AG04450 (cell line): ENCODE data around the gene MBNL1. TPM values are rescaled to one million over a fixed set of nuclear protein-coding genes. Genes with fewer than 3 reads are reported as not detected.

Experiments
- CTCF ChIA-PET: fragments of 300-600, 350-600 bp; formaldehyde crosslinking; extraction: SDS; loops from one replicate; lab custom pipeline; 2022; ENCODE audit warnings: antibody characterized with exemption, inconsistent platforms; lab: Charles Lee
- POLR2A ChIA-PET: fragments of 350-600 bp; formaldehyde crosslinking; extraction: SDS; loops from one replicate; lab custom pipeline; 2021; ENCODE audit warnings: antibody characterized with exemption, inconsistent platforms; lab: Yijun Ruan, JAX
- DNase-seq: peaks from one replicate; pipeline ENCODE4 v3.0.0-alpha.2; 2011; ENCODE audit warnings: low read depth, low spot score
- H3K27ac ChIP-seq: one replicate; pipeline ENCODE4 v1.5.1; 2012; ENCODE audit warnings: low read depth, low read length, control low read depth
- H3K27me3 ChIP-seq: one replicate; pipeline ENCODE4 v1.6.0; 2012; ENCODE audit warnings: low read length; ENCODE audit not compliant: control insufficient read depth, insufficient read depth
- H3K4me3 ChIP-seq: 2 replicates; pipeline ENCODE4 v1.5.1; 2011; ENCODE audit warnings: mild to moderate bottlenecking, low read depth, low read length, control low read depth
- H3K9me3 ChIP-seq: 2 replicates; pipeline ENCODE4 v1.5.1; 2012; ENCODE audit warnings: low read length; ENCODE audit not compliant: control insufficient read depth, insufficient read depth
- polyA plus RNA-seq: library from polyadenylated mRNA; depleted of rRNA; stranded (reverse); fragments of >200 nt; gene quantifications from 2 replicates; pipeline ENCODE4 v1.2.3, GENCODE V29; 2011
- TF ChIP-seq, protein P1 (sequence below): IDR thresholded peaks from 2 replicates; pipeline ENCODE4 v1.5.1; 2011; ENCODE audit warnings: low read depth, low read length, control low read depth, inconsistent platforms

The MBNL1 gene
- polyA plus RNA-seq, 1 experiment, result 92.1 TPM

- Histone ChIP-seq H3K27me3 (no peaks in the 10 kb centered on the region), H3K27ac (no peak overlapping the region), H3K4me3 (no peak overlapping the region), H3K9me3 (no peaks in the 10 kb centered on the region)
- ChIA-PET CTCF (no interaction called here), POLR2A (no interaction called here)
- DNase-seq, result no peak
- TF ChIP-seq, protein P1, sequence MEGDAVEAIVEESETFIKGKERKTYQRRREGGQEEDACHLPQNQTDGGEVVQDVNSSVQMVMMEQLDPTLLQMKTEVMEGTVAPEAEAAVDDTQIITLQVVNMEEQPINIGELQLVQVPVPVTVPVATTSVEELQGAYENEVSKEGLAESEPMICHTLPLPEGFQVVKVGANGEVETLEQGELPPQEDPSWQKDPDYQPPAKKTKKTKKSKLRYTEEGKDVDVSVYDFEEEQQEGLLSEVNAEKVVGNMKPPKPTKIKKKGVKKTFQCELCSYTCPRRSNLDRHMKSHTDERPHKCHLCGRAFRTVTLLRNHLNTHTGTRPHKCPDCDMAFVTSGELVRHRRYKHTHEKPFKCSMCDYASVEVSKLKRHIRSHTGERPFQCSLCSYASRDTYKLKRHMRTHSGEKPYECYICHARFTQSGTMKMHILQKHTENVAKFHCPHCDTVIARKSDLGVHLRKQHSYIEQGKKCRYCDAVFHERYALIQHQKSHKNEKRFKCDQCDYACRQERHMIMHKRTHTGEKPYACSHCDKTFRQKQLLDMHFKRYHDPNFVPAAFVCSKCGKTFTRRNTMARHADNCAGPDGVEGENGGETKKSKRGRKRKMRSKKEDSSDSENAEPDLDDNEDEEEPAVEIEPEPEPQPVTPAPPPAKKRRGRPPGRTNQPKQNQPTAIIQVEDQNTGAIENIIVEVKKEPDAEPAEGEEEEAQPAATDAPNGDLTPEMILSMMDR, result no peak
Observed at GRCh38 chr3:152232679-152233078, 36.0 kb upstream of the MBNL1 start.

- Histone ChIP-seq H3K4me3 (no peak overlapping the region), H3K27me3 (no peaks in the 10 kb centered on the region), H3K9me3 (no peaks in the 10 kb centered on the region), H3K27ac (no peak overlapping the region)
- TF ChIP-seq, protein P1, result no peak
- ChIA-PET POLR2A (no interaction called here), CTCF (no interaction called here)
- DNase-seq, result no peak
Observed at GRCh38 chr3:152234657-152235375, 33.9 kb upstream of the MBNL1 start.

DNA sequence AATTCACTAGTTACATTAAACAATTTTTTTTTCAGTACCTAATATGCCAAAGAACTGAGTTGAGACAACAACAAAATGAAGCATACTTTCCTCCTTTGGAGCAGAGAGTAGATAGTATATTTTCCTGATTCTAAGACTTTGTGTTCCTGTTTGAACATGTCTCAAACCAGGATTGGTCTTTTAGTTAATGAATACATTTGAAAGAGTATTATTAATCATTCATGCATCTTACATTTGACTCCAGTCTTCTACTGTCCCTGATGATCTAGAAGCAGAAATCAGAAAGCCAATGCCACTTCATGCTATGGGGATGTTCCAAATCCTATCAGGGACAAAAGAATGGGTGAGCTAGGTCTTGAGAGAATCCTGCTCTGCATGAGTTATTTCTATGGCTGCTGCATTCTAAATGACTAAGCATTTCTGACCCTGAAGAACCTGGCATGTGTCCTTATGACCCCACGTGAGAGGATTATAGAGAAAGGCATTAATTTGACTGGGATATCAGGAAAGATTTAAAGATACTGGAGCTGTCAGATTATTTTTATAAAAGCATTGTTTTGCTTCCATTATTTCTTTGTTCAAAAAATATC, 32.9 kb upstream of the MBNL1 start:
- H3K9me3 ChIP-seq, result no peaks in the 10 kb centered on the region
- POLR2A ChIA-PET, result interaction anchor here (1.0 kb wide), 1 partner anchor 33 kb away, joined by 3 read pairs; the partner anchor contains the start of gene MBNL1
- TF ChIP-seq, protein P1, result no peak
- H3K27ac ChIP-seq, result no peak overlapping the region
- H3K4me3 ChIP-seq, result no peak overlapping the region
- DNase-seq, result no peak
- no peaks in the 10 kb centered on the region for H3K27me3 ChIP-seq
- CTCF ChIA-PET, result no interaction called here

DNA sequence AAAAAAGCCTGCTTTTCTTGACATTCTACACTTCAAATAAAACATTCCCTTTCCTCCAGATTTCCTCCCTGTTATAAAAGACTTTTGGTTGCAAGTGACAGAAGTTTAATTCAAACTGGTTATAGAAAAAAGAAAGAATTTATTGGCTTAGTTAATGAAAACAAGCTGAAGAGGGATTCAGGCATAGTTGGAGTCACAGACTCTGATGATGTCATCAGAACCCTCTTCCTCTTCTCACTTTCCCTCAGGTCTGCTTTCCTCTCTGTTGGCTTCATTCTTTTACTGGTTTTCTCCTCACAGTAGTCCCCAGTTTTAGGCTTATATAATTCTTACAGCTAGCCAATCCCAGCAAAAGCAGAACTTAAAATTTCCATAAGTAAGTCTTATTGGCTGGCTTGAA, 32.0 kb upstream of the MBNL1 start:
- Histone ChIP-seq H3K4me3 (no peak overlapping the region), H3K9me3 (no peaks in the 10 kb centered on the region), H3K27me3 (no peaks in the 10 kb centered on the region), H3K27ac (no peak overlapping the region)
- ChIA-PET CTCF (no interaction called here), POLR2A (no interaction called here)
- TF ChIP-seq, protein P1, result no peak
- no peak for DNase-seq
